ENCODE measurements around the gene KLK7. TPM values are rescaled to one million over a fixed set of nuclear protein-coding genes. Genes with fewer than 3 reads are reported as not detected.

KLK7 gene
- total and polyA plus RNA-seq, 10 of the 15 experiments (the other 5 are each of a cell fraction or from before 2014, with no cell fraction given) = not detected

- SMC1A ChIA-PET (ENCODE audit: uncharacterized antibody, unreplicated experiment) = no interaction called here
- H3K4me3 ChIP-seq = no peak overlapping the region
- H3K36me3 ChIP-seq (ENCODE audit: control insufficient read depth in 2 of 2, insufficient read depth in 2 of 2, low read length in 1 of 2) = no peaks in the 10 kb centered on the region
- H3K27ac ChIP-seq (ENCODE audit: control insufficient read depth, insufficient read depth) = no peak overlapping the region
- no TSS peak for BruUV-seq (replicated peaks)
- intact Hi-C loops (cut with micrococcal nuclease; ENCODE audit: unreplicated experiment) (no loop called here), in situ Hi-C loops (cut with MboI) (no loop called here)
- RAD21 ChIA-PET (ENCODE audit: unreplicated experiment) = no interaction called here
- H3K4me2 ChIP-seq (ENCODE audit: control insufficient read depth, insufficient read depth) = no peak overlapping the region
- WGBS (ENCODE audit: insufficient coverage, insufficient replicate concordance, low lambda C conversion rate, missing lambda C conversion rate) = 25% methylated on average over 4 of the region's 4 CpGs
- no peak overlapping the region for H3K9ac ChIP-seq (ENCODE audit: control insufficient read depth, insufficient read depth, low read length)
- H3K27me3 ChIP-seq (replicated peaks in 1 of 2; ENCODE audit: control insufficient read depth in 2 of 2, insufficient read depth in 2 of 2, low read length in 1 of 2) = no peaks in the 10 kb centered on the region; a peak in 1 of 4 replicates
- no peaks in the 10 kb centered on the region for H3K79me2 ChIP-seq (ENCODE audit: control insufficient read depth, insufficient read depth, low read length)
- H3K9me3 ChIP-seq (replicated peaks; ENCODE audit: control insufficient read depth, insufficient read depth, low read length) = no peaks in the 10 kb centered on the region
- no peak for TF ChIP-seq CREM (IDR thresholded peaks at IDR 0.05; ENCODE audit: low read depth)
- H2AFZ ChIP-seq (ENCODE audit: control insufficient read depth, low read depth, low read length) = no peak overlapping the region
- POLR2A ChIA-PET = no interaction called here
- no peaks in the 10 kb centered on the region for H3K4me1 ChIP-seq (ENCODE audit: control insufficient read depth, insufficient read depth, low read length)
- ATAC-seq = no peak
- DNase-seq (ENCODE audit: low read depth, low spot score) = no peak
- no peaks in the 10 kb centered on the region for H4K20me1 ChIP-seq (ENCODE audit: control insufficient read depth, insufficient read depth)
- FAIRE-seq = no peak
- CTCF ChIA-PET = no interaction called here
Measured at GRCh38 chr19:50947123-50947522, 36.6 kb downstream of the KLK7 start.

GRCh38 chr19:50944795-50945194 lies 38.9 kb downstream of the KLK7 start:
- Histone ChIP-seq H3K36me3 (ENCODE audit: control insufficient read depth in 2 of 2, insufficient read depth in 2 of 2, low read length in 1 of 2) (no peaks in the 10 kb centered on the region), H3K9me3 (replicated peaks; ENCODE audit: control insufficient read depth, insufficient read depth, low read length) (no peaks in the 10 kb centered on the region), H3K9ac (ENCODE audit: control insufficient read depth, insufficient read depth, low read length) (no peak overlapping the region), H3K27me3 (replicated peaks in 1 of 2; ENCODE audit: control insufficient read depth in 2 of 2, insufficient read depth in 2 of 2, low read length in 1 of 2) (no peaks in the 10 kb centered on the region; a peak in 1 of 4 replicates), H2AFZ (ENCODE audit: control insufficient read depth, low read depth, low read length) (no peak overlapping the region), H3K4me1 (ENCODE audit: control insufficient read depth, insufficient read depth, low read length) (no peaks in the 10 kb centered on the region), H3K4me2 (ENCODE audit: control insufficient read depth, insufficient read depth) (no peak overlapping the region), H3K79me2 (ENCODE audit: control insufficient read depth, insufficient read depth, low read length) (no peaks in the 10 kb centered on the region), H3K4me3 (no peak overlapping the region), H4K20me1 (ENCODE audit: control insufficient read depth, insufficient read depth) (no peaks in the 10 kb centered on the region), H3K27ac (ENCODE audit: control insufficient read depth, insufficient read depth) (no peak overlapping the region)
- in situ Hi-C loops (cut with MboI) = no loop called here
- DNase-seq (ENCODE audit: low read depth, low spot score) (no peak), ATAC-seq (no peak), FAIRE-seq (no peak)
- ChIA-PET RAD21 (ENCODE audit: unreplicated experiment) (no interaction called here), SMC1A (ENCODE audit: uncharacterized antibody, unreplicated experiment) (no interaction called here), POLR2A (no interaction called here), CTCF (no interaction called here)
- BruUV-seq (replicated peaks) = no TSS peak
- 40% methylated on average over 4 of the region's 4 CpGs for WGBS (ENCODE audit: insufficient coverage, insufficient replicate concordance, low lambda C conversion rate, missing lambda C conversion rate)
- TF ChIP-seq GATAD2B (conservative IDR thresholded peaks at IDR 0.05; ENCODE audit: low read depth) (no peak), HCFC1 (IDR thresholded peaks at IDR 0.05; ENCODE audit: low read length) (no peak), RAD21 (IDR thresholded peaks at IDR 0.05; ENCODE audit: insufficient read depth, low read depth, low read length) (no peak)
- intact Hi-C loops (cut with micrococcal nuclease; ENCODE audit: unreplicated experiment) = no loop called here
